ENCODE measurements around the gene KCNN3.

The KCNN3 gene

DNA sequence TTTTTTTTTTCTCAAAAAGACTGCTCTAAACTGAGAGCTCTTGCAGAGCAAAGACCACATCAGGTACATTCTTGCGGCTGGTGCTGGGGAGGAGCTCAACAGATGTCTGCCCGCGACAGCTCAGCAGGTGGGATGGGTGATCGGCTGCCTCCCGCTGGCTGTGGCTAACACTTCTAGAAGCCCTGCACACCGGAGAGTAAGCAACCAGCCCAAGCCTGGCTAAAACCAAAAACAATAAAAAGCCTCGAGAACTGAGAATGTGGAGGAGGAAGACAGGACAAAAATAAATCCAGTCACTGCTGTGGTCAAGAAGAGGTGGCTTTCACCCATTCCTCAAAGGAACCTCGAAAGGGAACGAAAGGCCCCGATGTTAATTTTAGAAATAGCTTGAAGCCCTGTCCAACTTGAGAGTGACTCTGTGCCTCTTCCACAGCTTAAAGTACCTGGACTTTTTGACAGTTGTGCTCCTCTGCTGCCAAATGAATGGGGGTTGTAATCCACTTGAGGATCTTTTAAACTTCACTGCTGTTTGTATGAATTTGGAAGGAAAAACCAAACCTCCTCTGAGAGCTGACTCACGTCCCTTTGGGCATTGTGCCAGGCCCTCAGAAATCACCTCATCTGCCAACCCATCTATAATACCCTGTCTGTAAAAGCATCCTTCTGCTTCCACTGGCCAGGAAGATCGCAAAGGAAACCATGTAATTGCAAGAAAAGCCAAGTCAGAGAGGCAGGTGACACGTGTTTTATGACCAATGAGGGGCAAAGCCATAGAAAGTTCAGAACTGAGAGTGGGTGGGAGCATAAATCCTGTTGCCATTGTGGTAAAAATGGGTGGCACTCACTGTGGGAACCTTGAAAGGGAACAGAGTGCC, 78.6 kb downstream of the KCNN3 start:
- peak; percentile 66 for DNase-seq

DNA sequence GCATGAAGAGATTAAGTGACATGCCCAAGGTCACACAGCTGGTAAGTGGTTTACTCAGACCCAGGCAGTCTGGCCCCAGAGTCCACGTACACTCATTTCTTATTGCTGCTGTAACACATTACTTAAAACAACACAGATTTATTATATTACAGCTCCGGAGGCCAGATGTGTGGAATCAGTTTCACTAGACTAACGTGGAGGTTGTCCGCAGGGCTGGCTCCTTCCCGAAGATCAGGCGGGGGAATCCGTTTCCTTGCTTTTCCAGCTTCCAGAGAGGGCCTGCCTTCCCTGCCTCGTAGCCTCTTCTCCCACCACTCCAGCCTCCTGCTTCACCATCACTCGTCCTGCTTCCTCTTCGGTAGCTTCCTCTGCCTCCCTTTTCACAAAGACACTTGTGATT, 81.2 kb downstream of the KCNN3 start:
- DNase-seq: no peak

DNA sequence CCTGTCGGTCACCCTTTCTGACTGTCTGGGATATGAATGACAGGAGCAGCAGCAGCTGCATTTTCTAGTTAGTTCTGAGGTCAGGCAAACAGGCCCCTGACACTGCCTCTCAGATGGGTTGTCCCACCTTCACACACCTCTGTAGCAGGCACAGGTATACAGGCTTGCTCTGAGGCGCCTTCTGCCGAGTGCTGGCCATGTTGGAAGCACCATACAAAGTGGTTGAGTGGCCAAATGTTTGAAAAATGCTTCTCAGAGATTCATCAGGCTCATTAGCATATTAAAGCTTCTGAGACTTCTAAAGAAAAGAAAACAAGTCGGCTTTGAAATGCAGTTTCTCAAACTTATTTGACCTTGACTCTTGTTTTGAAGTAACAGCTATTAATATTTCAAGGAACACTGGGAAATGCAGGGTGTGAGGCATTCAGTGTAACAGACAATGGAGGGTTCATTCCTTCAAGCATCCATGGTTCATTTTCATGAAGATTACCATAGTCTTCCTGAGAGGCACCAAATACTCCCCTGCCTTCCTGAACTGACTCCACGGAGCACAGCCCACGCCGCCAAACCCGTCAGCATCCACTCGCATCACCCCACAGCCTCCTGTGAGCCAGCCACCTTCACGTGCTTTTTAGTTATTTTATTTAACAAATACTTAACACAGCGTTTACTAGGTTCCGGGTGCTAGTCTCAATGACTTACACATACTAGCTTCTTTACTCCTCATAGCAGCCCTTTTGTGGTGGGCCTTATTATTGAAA, 81.8 kb downstream of the KCNN3 start:
- DNase-seq: no peak

DNA sequence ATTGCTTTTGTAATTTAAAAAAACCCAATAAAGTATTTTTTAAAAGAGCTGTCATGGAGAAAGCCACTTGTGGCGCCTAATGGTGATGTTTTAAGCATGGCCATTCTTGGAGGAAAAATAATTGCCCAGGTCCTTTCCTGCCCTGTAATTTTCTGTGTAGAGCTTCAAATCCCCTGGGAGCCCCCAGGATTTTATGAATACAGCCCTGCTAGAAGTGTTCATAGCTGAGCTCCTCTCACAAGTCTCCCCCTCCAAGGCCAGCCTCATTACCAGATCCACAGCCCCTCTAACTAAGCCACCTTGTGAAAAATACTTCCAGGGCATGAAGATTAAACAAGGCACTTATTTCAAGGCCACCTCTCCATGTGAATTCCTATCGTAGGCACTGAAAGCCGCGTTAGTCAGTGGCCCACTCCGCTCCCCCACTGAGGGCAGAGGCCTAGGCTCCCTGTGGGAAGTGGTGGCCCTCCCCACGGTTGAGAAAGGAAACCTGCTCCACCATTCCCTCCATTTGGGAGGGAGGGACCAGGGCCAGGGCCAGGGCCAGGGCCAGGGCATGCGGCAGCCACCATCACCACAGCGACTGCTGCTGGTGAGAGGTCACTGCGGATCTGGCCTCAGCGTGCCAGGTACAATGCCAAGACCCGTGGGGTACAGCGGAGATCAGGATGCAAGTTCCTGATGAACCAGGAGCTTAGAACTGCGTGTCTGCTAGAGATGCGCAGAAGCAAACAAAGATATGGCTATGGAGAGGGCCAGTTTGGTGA, 83.1 kb downstream of the KCNN3 start:
- DNase-seq: no peak

DNA sequence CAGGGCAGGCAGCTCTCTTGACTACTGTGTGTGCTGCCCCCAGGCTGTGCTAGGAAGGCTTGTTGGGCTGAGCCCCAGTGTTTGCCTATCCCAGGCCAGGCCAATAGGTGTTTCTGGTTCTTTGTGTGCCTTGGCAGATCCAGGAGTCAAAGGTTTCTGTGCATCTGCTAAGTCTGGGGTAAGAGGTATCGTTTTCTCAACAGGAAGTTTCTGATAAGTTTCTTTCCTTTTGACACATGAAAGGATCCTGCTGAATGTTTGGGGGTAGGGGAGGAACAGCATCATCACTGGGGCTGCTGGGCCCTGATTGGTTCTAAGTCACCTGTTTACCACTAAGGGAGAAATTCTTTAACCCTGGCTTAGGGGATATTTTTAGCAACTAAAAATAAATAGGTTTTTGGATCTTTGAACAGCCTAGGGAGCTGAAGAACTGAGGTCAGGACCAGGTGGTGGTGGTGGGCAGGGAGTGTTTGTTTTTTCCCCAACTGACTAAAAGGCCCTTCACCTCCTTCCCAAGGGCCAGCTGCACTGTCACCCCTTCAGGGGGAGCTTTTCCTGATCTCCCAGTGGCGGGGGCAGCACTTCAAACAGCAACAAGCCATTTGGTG, 85.1 kb downstream of the KCNN3 start:
- peak; percentile 13 for DNase-seq

- DNase-seq: no peak
Measured at GRCh38 chr1:154784416-154784815, 85.7 kb downstream of the KCNN3 start.

- DNase-seq: no peak
Measured at GRCh38 chr1:154783976-154784375, 86.1 kb downstream of the KCNN3 start.

GRCh38 chr1:154780541-154780940, 89.5 kb downstream of the KCNN3 start:
- no peak for DNase-seq

- no peak for DNase-seq
Measured at GRCh38 chr1:154779551-154780189, 90.4 kb downstream of the KCNN3 start.

DNA sequence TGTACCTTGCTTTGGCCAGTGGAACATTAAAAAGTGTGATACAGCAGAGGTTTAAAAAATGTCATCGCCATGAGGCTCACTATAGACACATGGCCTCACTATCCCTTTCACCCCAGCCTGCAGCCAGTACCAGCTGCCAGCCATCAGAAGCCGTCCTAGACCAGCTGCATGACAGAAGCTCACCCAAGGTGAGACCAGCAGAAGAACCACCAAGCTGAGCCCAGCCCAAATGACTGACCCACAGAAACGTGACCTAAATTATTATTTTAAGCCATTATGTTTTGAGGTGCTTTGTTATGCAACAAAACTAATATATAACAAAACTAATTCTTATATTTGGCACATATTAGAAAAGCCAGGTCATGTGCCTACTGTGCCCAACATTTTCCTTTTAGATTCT, 91.1 kb downstream of the KCNN3 start:
- DNase-seq: no peak

DNA sequence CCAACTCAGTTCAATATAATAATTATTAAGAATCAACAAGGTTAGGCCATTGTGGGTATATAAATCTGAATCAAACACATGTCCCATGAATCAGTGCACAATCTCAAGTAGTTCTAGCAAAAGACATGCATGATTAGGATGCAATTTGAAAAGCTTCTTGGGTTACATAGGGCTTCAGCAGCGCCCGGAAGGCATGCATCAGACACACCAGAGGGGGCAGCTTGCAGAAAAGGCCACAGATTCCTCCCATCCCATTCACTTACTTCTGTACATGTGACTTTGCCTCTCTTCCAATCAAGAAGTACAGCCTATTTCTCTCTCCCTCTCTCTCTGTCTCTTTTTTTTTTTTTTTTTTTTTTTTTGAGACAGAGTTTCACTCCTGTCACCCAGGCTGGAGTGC, 91.8 kb downstream of the KCNN3 start:
- no peak for DNase-seq

DNA sequence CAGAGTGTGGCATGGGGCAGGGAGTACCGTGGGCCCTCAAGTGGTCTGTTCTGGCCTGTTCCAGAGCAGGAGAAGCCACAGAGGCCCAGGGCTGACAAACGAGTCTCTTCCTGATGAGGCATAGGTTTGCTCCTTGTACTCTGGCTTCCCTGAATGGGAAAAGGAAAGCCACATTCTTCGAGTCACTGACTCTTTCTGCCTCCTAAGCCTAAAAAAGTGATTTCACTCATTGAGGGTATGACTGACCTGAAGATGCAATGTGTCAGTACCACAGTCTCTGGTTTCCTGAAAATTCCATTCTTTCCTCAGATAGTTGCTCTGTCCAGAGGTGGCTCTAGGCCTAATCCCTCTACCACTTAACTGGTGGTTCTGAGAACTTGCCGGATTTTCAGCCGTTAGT, 92.3 kb downstream of the KCNN3 start:
- DNase-seq: no peak

GRCh38 chr1:154777154-154777553, 92.9 kb downstream of the KCNN3 start:
- no peak for DNase-seq

DNA sequence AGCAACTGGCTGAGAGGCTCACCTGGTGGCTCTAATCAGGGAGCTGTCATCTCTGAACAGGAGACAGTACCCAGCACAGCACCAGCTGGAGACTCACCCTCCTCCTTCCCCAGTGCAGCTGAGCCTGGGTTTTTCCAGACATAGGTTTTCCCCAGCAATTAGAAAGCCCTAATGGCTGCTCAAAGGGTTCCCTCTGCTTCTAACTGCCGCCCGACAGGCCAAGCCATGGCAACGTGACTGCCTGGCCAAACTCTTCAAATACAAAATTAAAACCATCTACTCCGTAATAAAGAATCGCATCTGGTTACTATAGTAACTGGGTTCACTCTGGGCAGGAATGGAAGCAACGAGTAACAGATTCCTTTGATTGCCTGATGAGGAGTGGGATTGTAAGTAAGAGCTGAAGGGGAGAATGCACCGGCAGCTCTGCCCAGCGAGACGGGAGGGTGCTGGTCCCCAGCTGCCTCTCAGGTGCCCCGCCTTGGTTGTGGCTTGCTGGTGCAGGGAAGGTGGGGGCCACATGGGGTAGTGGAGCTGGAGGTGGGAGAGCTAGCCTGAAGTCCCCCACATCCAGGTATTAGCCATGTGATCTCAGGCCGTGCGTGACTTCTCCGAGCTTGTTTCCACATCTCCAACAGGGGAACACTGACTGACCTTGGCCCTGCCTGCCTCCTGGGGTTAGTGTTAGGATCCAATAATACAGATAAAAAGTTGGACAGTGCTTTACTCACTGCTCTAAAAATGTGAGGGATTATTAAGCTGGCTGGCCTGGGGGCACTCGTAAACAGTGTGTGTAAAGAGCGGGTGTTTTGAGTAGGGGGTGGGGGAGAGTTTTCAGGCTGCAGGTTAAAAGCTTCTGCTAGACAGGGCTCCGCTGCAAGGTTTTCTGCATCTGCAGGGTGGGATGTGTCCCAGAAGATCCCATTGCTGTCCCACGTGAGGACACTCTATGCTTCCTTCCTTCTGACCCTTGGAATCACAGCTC, 94.2 kb downstream of the KCNN3 start:
- no peak for DNase-seq

DNA sequence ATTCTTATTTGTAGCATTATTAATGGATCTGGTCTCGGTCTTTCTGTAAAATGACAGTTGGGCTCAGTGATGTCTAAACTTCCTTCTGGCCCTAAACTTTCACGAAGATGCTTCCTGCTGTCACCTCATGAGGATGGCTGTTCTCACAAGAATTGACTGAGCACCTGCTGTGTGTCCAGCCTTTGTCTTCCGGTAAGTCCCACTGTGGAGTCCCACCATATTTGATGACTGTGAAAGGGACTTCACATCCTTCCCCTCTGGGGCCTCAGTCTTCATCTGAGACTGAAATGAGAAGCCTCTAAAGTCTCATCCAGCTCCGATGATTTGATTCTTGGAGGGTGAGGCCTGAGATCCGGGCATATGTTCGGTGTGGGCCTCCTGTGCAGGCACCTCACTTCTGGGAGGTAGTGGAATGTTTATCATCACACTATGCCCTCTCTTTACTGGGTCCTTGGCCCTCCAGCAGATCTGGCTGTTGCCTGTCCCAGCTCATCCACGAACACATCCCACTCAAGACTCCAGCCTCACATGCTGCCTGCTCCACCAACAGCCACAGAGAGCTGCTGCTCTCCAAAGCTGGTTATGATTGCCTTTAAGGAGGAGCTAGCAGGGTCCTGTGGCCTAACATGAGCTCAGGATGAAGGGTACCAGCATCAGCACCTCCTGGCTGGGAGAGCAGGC, 95.8 kb downstream of the KCNN3 start:
- DNase-seq: no peak

- no peak for DNase-seq
Measured at GRCh38 chr1:154773551-154773950, 96.5 kb downstream of the KCNN3 start.

DNA sequence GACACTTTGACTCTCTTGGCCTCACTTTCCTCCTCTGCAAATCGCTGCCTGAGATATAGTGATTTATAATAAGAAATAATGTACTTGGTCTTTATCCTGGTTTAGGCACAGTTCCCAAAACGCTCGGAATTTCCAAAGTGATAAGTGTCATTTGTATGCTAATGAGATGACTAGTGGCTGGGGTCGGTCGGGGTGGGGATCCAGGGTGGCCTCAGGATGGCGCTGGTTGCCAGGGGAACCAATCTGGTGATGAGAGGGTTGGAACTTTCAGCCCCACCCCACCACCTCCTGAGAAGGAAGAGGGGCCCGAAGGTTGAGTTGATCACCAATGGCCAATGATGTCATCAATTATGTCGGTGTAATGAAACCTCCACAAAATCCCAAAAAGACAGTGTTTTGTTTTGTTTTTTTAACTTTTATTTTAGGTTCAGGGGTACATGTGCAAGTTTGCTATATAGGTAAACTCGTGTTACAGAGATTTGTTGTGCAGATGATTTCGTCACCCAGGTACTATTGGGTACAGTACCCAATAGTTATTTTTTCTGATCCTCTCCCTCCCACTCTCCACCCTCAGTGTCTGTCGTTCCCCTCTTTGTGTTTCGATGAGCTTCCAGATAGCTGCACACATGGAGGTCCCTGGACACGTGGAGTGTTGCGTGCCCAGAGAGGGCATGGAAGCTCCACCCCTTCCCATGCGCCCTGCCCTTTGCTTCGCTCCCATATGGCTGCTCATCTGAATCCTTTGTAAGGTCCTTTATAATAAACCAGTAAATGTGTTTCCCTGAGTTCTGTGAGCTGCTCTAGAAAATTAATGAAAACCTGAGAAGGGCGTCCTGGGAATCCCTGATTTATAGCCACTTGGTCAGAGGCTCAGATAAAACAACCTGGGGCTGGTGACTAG, 97.2 kb downstream of the KCNN3 start:
- DNase-seq: peak; percentile 6

DNA sequence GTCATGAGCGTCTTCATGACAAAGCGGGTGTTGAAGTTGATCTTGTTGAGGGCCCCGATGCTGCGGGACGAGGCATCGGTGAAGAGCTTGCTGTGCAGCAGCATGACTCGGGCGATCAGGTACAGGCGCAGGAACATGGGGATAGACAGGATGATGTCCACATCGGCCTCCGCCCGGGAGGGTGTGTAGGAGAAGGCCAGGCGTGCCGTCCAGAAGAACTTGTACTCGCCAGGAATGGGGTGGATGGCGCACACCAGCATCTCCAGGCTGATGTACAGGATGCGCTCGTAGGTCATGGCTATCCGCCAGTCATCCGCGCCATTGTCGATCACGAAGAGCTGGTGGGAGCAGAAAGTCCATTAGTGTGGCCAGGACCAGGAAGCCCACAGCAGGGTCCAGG, 98.0 kb downstream of the KCNN3 start:
- DNase-seq: no peak

DNA sequence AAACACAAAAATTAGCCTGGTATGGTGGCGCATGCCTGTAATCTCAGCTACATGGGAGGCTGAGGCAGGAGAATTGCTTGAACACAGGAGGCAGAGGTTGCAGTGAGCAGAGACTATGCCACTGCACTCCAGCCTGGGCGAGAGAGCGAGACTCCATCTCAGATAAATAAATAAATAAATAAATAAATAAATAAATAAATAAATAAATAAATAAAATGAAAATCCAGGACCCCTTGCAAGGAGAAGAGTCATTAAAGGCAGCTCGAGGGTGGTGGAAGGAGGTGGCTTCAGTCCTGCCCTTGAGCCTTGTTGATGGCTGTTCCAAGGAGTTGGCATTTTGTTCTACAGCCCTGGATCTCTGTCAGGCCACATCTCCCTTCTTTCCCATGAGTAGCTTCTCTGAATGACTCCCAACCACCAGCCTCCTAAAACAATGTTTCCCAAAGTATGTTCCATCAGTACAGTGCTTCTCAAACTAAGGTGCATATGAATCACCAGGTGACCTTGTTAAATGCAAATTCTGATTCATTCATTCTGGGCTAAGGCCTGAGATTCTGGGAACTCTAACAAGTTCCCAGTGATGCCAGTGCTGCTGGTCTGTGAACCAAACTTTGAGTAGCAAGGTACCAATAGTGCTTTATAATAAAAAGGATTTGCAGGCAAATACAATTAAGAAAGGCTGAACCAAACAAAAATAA, 99.0 kb downstream of the KCNN3 start:
- DNase-seq: no peak
